Colonic mucosa (tissue), 4 donors: ENCODE results near the gene ANKRD65. TPM values are rescaled to one million over a fixed set of nuclear protein-coding genes. Genes with fewer than 3 reads are reported as not detected.
"Not testable (repeated sequence)": the region's sequence is repeated elsewhere in the genome, so short reads cannot be mapped to it uniquely, and the experiment has no call there.

Experiments
- DNase-seq: peaks from one replicate; pipeline ENCODE4 v3.0.0-alpha.2; 2020
- H3K27ac ChIP-seq: fragments of 200-600 bp; one replicate; pipeline ENCODE4 v1.8.0; 2021
- H3K27me3 ChIP-seq: fragments of 200-600 bp; one replicate; pipeline ENCODE4 v1.8.0; 2021
- H3K36me3 ChIP-seq: fragments of 200-600 bp; one replicate; pipeline ENCODE4 v1.8.0; 2021
- H3K4me1 ChIP-seq: fragments of 200-600 bp; one replicate; pipeline ENCODE4 v1.8.0; 2021; ENCODE audit warnings: mild to moderate bottlenecking
- H3K4me3 ChIP-seq: fragments of 200-600 bp; one replicate; pipeline ENCODE4 v1.8.0; 2021
- H3K9ac ChIP-seq, 2 donors: one replicate each; pipeline ENCODE4 v1.7.0; 2013; ENCODE audit warnings: control low read depth in 2 of 2, low read depth in 2 of 2, low read length in 2 of 2
- H3K9me3 ChIP-seq: fragments of 200-600 bp; one replicate; pipeline ENCODE4 v1.8.0; 2021
- CTCF ChIP-seq: fragments of 200-600 bp; IDR thresholded peaks from one replicate; pipeline ENCODE4 v1.8.0; 2022; ENCODE audit warnings: antibody characterized with exemption, mild to moderate bottlenecking
- intact Hi-C: fragments of 100-400 bp; cut with DNase I; formaldehyde crosslinking; loops from one replicate; pipeline ENCODE4 v1.14.1; 2022
- total RNA-seq, 2 donors: library from RNA; stranded (reverse); fragmentation: NEBNext Ultra II Directional in 1 of 2; extraction: Animal tissue kit (Norgen Biotek cat#: 25700) in 1 of 2; gene quantifications; one replicate each; pipeline ENCODE4 v1.2.1, GENCODE V29; 2021
- donor health status: healthy.
- donor health status: DM: no; HTN: no; CAD: no.
- donor health status: DM: no; HTN: no; CAD: no.

The ANKRD65 gene
- total RNA-seq, result 1 to 10 TPM in 1 of 2 donors, under 1 TPM in 1; 0.57 to 2.0 TPM

DNA sequence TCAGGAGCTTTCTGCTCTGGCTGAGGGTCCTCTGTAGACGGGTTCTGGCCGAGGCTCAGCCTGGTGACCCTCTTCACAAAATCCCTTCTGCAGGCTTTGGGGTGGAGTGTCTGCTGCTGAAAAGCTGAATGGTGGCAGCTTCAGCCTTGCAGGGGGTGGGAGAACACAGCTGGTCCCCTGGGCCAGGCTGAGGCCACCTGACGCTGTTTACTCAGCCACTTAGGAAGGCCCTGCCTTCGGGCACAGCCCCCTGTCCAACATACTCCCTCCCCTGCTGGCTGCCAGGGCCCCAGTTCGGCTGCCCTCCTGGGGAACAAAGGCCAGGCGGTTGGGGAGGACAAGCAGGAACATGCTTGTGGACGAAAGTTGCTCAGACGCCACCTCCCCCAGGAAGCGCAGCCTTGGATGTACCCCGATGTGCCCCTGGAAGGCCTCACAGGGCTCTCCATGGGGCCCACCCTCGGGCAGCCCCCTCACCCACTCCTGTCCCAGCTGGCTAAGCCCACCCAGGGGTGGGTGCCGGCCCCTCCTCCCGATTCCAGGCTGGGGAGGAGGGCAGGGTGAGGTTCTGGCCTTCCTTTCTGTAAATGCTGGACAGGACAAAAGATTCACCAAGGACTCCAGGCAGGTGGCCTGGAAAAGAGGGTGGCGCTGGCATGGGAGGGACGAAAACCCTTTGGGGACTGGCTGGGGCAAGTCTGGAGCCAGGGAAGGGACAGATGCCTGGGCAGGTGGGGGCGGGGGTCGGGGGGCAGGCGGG, at the start of gene ANKRD65:
Gene ANKRD65, minus strand, starts transcription at position 130 of the 760 bp plus-strand sequence. CDS start 271 bp downstream, outside the sequence.
- Histone ChIP-seq H3K9ac (peak within 1 kb of the TSS in 1 of 2 donors; percentile 50), H3K27me3 (peaks cover 2% of the 10 kb centered on the region), H3K4me1 (no peaks in the 10 kb centered on the region), H3K36me3 (no peaks in the 10 kb centered on the region), H3K4me3 (peak within 1 kb of the TSS; percentile 22), H3K27ac (no peak within 1 kb of the TSS), H3K9me3 (no peaks in the 10 kb centered on the region)
- DNase-seq, result no peak
- intact Hi-C loops, result no loop called here
- no peak for TF ChIP-seq CTCF

DNA sequence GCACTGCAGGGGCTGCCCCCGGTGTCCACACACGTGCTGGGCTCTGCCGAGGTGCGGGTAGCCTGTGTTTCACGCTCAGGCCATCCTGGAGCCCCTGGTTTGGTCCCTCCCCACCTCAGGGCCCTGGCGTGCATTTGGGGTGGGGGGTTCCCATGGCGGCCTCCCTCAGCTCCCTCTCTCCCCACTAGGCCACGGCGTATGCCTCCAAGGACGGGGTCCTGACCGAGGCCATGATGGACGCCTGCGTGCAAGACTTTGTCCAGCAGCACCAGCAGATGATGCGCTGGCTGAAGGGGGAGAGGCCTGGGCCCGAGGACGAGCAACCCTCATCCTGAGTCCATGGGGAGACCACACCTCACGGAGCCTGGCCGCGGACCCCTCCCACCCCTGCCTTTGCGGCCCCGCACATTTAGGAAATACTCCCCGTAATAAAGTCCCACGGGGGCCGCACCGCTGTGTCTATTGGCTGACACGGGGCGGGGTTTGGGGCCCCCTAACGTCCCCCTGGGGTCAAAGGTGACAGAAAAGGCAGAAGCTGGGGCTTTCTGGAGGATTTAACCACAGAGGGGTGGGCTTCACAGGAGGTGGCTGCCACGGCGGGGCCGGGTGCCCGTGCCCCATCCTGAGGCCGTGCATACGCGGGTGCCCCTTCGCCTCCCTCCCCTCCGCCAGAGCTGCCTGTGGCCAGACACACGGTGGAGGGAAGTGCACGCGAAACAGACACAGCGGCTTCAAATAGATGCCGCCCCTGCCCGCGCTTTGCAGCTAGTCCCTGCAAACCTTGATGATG, 47.3 kb upstream of the ANKRD65 start:
- H3K4me1 ChIP-seq, intact Hi-C loops, H3K36me3 ChIP-seq, H3K27me3 ChIP-seq, H3K4me3 ChIP-seq, DNase-seq, H3K9ac ChIP-seq, H3K27ac ChIP-seq, H3K9me3 ChIP-seq: not testable (repeated sequence)

- no peak overlapping the region for H3K4me3 ChIP-seq
- no peaks in the 10 kb centered on the region for H3K36me3 ChIP-seq
- H3K9me3 ChIP-seq, result no peaks in the 10 kb centered on the region
- intact Hi-C loops, result no loop called here
- H3K27me3 ChIP-seq, result no peaks in the 10 kb centered on the region
- no peak for TF ChIP-seq CTCF
- no peak overlapping the region for H3K9ac ChIP-seq
- H3K4me1 ChIP-seq, result no peaks in the 10 kb centered on the region
- DNase-seq, result no peak
- H3K27ac ChIP-seq, result no peak overlapping the region
Measured at GRCh38 chr1:1463312-1463711, 42.2 kb upstream of the ANKRD65 start.

DNA sequence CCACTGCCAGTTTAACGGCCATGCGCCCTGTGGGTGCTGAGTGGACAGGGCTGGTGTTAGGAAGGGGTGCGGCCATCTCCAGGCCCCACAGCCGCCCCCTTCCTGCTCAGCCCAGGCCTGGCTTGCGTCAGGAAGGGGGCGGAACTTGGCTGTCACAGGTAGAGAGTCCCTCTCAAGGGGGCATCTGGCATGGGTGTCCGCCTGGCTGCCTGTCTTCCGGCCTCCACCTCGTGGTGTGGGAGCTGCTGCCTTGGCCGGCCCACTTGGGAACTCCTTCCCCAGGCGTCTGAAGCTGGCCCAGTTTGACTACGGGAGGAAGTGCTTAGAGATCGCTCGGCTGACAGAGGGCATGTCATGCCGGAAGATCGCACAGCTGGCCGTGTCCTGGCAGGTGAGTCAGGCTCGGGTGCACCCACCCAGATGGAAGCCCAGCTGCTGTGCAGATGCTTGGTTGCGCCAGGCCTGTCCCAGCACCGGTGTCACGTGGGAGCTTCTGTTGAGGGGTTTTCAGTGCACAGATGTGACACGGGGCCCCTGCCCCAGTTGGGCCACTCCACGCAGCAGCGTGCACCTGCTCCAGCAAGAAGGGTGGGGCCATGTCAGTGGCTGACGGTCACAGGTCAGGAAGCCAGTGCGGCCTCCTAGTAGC, 41.4 kb upstream of the ANKRD65 start:
- no peak for DNase-seq
- no peak overlapping the region for H3K4me3 ChIP-seq
- H3K27ac ChIP-seq, result no peak overlapping the region
- intact Hi-C loops, result no loop called here
- no peaks in the 10 kb centered on the region for H3K36me3 ChIP-seq
- no peak for TF ChIP-seq CTCF
- no peak overlapping the region for H3K9ac ChIP-seq
- H3K9me3 ChIP-seq, result no peaks in the 10 kb centered on the region
- H3K4me1 ChIP-seq, result no peaks in the 10 kb centered on the region
- no peaks in the 10 kb centered on the region for H3K27me3 ChIP-seq

DNA sequence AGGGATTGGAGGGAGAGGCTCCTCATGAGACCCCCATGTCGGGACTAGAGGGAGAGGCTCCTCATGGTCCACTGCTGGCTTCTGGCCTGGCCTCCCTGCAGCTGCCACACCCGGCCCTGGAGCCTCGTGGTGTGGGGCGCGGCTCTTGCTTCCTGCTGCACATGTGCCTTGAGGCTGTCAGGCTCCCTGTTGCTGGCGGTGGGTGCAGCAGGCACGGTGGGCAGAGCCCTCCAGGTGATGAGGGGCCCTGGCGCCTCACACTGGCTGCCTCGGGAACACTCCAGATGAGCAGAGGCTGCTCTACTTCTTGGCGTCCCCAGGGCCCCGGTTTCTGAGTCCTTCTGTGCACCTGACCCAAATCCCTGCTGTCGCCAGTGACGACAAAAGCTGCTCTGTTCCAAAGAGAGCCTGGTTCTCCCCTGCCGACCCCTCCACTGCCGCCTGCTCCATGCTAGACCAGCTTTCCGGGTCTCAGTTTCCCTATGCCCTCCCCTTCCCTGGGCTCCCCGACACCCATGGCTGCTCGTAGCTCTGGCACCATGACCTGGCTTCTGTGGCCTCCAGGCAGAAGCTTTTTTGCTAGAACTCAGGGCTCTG, 40.7 kb upstream of the ANKRD65 start:
- Histone ChIP-seq H3K4me3 (no peak overlapping the region), H3K27me3 (no peaks in the 10 kb centered on the region), H3K9me3 (no peaks in the 10 kb centered on the region), H3K36me3 (no peaks in the 10 kb centered on the region), H3K4me1 (no peaks in the 10 kb centered on the region), H3K9ac (no peak overlapping the region), H3K27ac (no peak overlapping the region)
- TF ChIP-seq CTCF, result no peak
- intact Hi-C loops, result no loop called here
- DNase-seq, result no peak
